Brain microvascular endothelial cell (primary cell): ENCODE measurements around the gene MDFIC2.

Experiments
- DNase-seq: peaks from one replicate; pipeline ENCODE4 v3.0.0-alpha.2; 2020
- H3K27ac ChIP-seq: fragments of 250-450 bp; sonication (Bioruptor Pico); 2 replicates; pipeline ENCODE4 v1.5.1; 2020; ENCODE audit warnings: mild to moderate bottlenecking, moderate library complexity
- H3K27me3 ChIP-seq: fragments of 250-450 bp; sonication (Bioruptor Pico); replicated peaks from 2 replicates; pipeline ENCODE4 v1.5.1; 2020; ENCODE audit warnings: mild to moderate bottlenecking
- H3K36me3 ChIP-seq: fragments of 250-450 bp; sonication (Bioruptor Pico); replicated peaks from 2 replicates; pipeline ENCODE4 v1.5.1; 2020; ENCODE audit warnings: mild to moderate bottlenecking
- H3K4me3 ChIP-seq: 2 replicates; pipeline ENCODE4 v1.5.1; 2011; ENCODE audit warnings: low read depth, mild to moderate bottlenecking, control low read depth, low read length, moderate library complexity
- in situ Hi-C: cut with HindIII; loops from 2 replicates; pipeline ENCODE4 v1.10.0; 2017; ENCODE audit warnings: low sequenced_read_pairs, low pct_ligation_motif_present
- TF ChIP-seq, protein P1 (sequence below): IDR thresholded peaks from 2 replicates; pipeline ENCODE4 v1.5.1; 2011; ENCODE audit warnings: low read depth, mild to moderate bottlenecking, moderate library complexity, low read length, control low read depth, inconsistent platforms; ENCODE audit errors: missing control alignments

MDFIC2 gene

GRCh38 chr3:70149714-70150400 lies 162.6 kb downstream of the MDFIC2 start:
- no peak for DNase-seq
- no peaks in the 10 kb centered on the region for H3K27me3 ChIP-seq
- H3K27ac ChIP-seq: no peak overlapping the region
- TF ChIP-seq, protein P1, sequence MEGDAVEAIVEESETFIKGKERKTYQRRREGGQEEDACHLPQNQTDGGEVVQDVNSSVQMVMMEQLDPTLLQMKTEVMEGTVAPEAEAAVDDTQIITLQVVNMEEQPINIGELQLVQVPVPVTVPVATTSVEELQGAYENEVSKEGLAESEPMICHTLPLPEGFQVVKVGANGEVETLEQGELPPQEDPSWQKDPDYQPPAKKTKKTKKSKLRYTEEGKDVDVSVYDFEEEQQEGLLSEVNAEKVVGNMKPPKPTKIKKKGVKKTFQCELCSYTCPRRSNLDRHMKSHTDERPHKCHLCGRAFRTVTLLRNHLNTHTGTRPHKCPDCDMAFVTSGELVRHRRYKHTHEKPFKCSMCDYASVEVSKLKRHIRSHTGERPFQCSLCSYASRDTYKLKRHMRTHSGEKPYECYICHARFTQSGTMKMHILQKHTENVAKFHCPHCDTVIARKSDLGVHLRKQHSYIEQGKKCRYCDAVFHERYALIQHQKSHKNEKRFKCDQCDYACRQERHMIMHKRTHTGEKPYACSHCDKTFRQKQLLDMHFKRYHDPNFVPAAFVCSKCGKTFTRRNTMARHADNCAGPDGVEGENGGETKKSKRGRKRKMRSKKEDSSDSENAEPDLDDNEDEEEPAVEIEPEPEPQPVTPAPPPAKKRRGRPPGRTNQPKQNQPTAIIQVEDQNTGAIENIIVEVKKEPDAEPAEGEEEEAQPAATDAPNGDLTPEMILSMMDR: no peak
- in situ Hi-C loops: no loop called here
- no peaks in the 10 kb centered on the region for H3K36me3 ChIP-seq
- no peak overlapping the region for H3K4me3 ChIP-seq
